Thymus (tissue), 11 donors: Measurements from ENCODE around the gene STOML2. TPM values are rescaled to one million over a fixed set of nuclear protein-coding genes. Genes with fewer than 3 reads are reported as not detected.

Experiments
- DNase-seq, 9 donors: peaks; one replicate each; pipeline ENCODE4 v3.0.0-alpha.2; 2013; ENCODE audit warnings: low spot score in 9 of 9, low read depth in 6 of 9, missing footprints in 1 of 9
- H3K27ac ChIP-seq, 2 donors: one replicate each; pipeline ENCODE4 v1.5.1; 2013; ENCODE audit warnings: control low read depth in 1 of 2, low read depth in 1 of 2, low read length in 1 of 2, mild to moderate bottlenecking in 1 of 2, moderate library complexity in 1 of 2
- H3K27me3 ChIP-seq, 2 donors: one replicate each; pipeline ENCODE4 v1.5.1; 2013; ENCODE audit warnings: low read length in 1 of 2; ENCODE audit not compliant: control insufficient read depth in 2 of 2, insufficient read depth in 1 of 2
- H3K36me3 ChIP-seq, 2 donors: one replicate each; pipeline ENCODE4 v1.5.1; 2013; ENCODE audit warnings: low read length in 1 of 2, mild to moderate bottlenecking in 1 of 2, moderate library complexity in 1 of 2; ENCODE audit not compliant: control insufficient read depth in 2 of 2, insufficient read depth in 2 of 2
- H3K4me1 ChIP-seq, 2 donors: one replicate each; pipeline ENCODE4 v1.5.1; 2013; ENCODE audit warnings: low read length in 2 of 2; ENCODE audit not compliant: control insufficient read depth in 2 of 2, insufficient read depth in 2 of 2
- H3K4me3 ChIP-seq, 2 donors: one replicate each; pipeline ENCODE4 v1.5.1; 2013; ENCODE audit warnings: low read length in 2 of 2, control low read depth in 1 of 2, mild to moderate bottlenecking in 1 of 2
- H3K9me3 ChIP-seq, 2 donors: one replicate each; pipeline ENCODE4 v1.5.1; 2013; ENCODE audit warnings: low read length in 1 of 2, mild to moderate bottlenecking in 1 of 2; ENCODE audit not compliant: control insufficient read depth in 2 of 2, insufficient read depth in 1 of 2
- WGBS: extraction: QIAGEN DNeasy Blood & Tissue Kit; methylation state at CpG from one replicate; pipeline ENCODE4 v1.1.7; 2013; 5-methylcytosine and 5-hydroxymethylcytosine counted together
- polyA plus RNA-seq: library from polyadenylated mRNA; stranded (reverse); fragments of 200-250 nt; gene quantifications from one replicate; pipeline ENCODE4 v1.2.3, GENCODE V29; 2013
- total RNA-seq: library from RNA; stranded (reverse); fragments of 120-200 nt; gene quantifications from one replicate; pipeline ENCODE4 v1.2.4, GENCODE V29; 2013
- donor health status: healthy.

Gene STOML2
- total and polyA plus RNA-seq, 2 donors, result 58.0 to 118 TPM

DNA sequence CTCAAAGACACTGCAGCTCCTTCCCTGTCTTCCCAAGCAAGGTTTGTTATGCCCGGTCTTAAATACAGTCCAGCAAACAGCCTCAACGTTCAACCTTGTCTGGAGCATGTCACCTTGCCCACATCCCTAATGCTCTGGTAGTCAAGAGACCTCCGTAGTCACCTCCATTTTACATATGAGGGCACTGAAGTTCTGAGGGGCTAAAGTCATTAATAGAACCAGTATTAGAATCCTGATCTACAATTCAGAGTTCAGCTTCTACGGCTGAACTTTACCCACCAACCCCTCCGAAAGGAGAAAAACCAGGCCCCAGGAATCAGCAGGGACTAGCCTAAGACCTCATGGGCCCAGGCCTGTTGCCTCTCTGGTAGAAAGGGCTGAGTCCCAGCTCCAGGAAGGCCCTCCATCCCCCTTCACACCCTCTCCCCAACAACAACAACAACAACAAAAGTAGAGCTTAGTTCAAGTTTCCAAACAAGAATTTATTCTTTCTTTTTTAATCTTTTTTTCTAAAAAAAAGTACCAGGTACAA is 795 bp upstream of the STOML2 start:
- H3K27ac ChIP-seq, result peak overlapping the region; percentile 72 to 82
- no peak for DNase-seq

DNA sequence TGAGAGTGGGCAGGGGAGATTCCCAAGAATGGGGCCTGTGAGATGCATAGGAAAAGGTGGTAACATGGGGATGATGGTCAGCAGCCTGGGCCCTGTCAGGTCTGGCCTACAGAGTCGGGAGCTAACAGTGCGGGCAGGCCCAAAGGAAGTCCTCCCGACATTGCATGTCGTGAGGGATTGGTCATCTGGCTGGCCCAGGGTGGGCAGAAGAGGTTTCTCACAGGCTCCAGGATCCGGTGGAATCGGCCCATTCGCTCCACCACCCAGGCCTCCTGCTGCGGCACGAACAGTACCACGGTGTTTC is 514 bp downstream of the STOML2 start:
- Histone ChIP-seq H3K27me3 (no peaks in the 10 kb centered on the region), H3K27ac (peak overlapping the region in 1 of 2 donors; percentile 77), H3K36me3 (peaks cover 40 to 48% of the 10 kb centered on the region in 2 donors), H3K9me3 (no peaks in the 10 kb centered on the region), H3K4me3 (peak overlapping the region; percentile 59 to 97), H3K4me1 (peaks cover 14 to 22% of the 10 kb centered on the region in 2 donors)
- DNase-seq, result no peak
- 12% methylated on average over 10 of the region's 10 CpGs for WGBS

More for the DNA sequence above, 795 bp upstream of the STOML2 start:
- H3K9me3 ChIP-seq, result peaks cover 0 to 1% of the 10 kb centered on the region in 2 donors
- peak overlapping the region; percentile 59 to 97 for H3K4me3 ChIP-seq
- no peaks in the 10 kb centered on the region for H3K27me3 ChIP-seq
- H3K36me3 ChIP-seq, result peaks cover 50 to 57% of the 10 kb centered on the region in 2 donors
- peaks cover 14 to 22% of the 10 kb centered on the region in 2 donors for H3K4me1 ChIP-seq
- WGBS, result 65% methylated on average over 5 of the region's 5 CpGs

DNA sequence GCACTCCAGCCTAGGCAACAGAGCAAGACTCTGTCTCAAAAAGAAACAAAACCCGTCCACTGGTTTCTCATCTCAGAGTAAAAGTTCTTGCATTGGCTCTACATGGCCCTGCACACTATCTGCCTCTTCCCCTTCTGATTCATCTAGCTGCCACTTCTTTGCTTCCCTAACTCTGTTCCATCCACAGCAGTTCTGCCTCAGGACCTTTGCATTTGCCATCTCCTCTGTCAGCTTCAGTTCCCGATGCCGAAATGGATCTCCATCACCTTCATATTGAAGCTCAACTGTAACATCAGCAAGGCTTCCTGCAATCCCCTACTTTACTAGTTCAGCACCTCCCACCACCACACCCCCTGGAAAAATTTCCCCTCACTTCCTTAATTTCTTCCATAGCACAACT is 5.4 kb downstream of the STOML2 start:
- no peak for DNase-seq
- Histone ChIP-seq H3K9me3 (no peaks in the 10 kb centered on the region), H3K4me1 (peaks cover 18 to 27% of the 10 kb centered on the region in 2 donors), H3K27me3 (no peaks in the 10 kb centered on the region), H3K36me3 (peaks cover 26 to 41% of the 10 kb centered on the region in 2 donors), H3K27ac (no peak overlapping the region), H3K4me3 (no peak overlapping the region)
- WGBS, result 97% methylated on average over 3 of the region's 3 CpGs

DNA sequence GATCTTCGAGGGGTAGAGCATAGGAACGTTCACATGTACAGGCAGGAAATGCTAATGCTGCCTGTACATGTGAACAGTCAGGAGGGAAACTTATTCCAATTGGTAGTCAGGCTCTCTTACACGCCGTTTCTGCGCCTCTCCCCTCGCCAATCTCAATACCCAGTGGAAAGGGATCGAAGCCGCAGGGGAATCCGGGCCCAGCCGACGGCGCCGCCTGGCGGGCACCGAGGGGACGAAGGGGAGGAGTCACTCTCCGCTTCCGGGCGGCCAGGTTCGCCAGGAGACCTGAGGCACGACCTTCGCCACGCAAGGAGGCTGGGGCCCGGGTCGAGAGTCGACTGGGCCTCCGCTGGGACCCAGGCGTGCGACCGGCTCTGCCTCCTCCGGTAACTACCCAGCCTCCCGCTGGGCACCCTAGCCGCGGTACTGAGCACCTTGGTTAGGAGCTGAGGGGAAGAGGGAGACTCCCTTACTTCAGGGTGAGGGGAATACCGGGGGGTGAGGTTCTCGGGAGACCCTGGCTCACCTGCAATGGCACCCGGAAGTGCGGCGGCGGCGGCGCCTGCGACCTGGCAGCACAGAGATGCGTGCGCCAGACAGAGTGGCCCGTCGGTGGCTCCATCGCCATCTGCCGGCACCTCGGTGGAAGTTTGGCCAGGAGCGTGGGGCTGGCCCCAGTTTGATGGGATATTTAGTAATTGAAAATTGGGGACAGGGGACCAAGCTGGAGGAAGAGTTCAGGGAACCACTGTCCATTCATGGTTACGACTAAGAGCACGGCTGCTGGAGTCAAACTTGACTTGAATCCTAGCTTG is 6.7 kb downstream of the STOML2 start, which contains the start of gene PIGO:
Gene PIGO (minus strand): TSS at position 557 of the 815 bp plus-strand sequence. CDS start 1,026 bp downstream, outside the sequence.
- Histone ChIP-seq H3K27me3 (no peaks in the 10 kb centered on the region), H3K4me1 (peaks cover 10 to 13% of the 10 kb centered on the region in 2 donors), H3K27ac (peak within 1 kb of the TSS; percentile 97), H3K36me3 (peaks cover 37 to 44% of the 10 kb centered on the region in 2 donors), H3K9me3 (no peaks in the 10 kb centered on the region), H3K4me3 (peak within 1 kb of the TSS; percentile 75 to 79)
- under 1% methylated on average over 53 of the region's 53 CpGs for WGBS
- peak; percentile 64 to 93 (median 84) for DNase-seq

DNA sequence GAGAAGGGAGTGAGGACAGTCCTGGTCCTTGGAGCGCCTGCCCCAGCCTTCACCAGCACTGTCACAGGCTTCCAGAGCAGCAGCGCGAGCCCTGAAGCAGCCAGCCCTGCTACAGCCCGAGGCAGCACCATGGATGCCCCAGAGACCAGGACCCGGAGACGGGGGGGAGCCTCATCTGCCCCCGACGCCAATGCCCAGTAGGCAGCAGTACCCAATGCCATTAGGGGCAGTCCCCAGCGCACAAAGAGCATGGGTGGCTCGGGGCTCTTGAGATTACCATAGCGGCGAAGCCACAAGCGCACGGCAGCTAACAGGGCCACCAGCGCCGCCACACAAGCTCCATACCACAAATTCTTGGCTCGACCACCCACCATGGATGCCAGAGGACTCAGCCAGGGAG is 11.4 kb downstream of the STOML2 start:
- Histone ChIP-seq H3K36me3 (peaks cover 63 to 68% of the 10 kb centered on the region in 2 donors), H3K4me3 (no peak overlapping the region), H3K27ac (no peak overlapping the region), H3K4me1 (peaks cover 8 to 11% of the 10 kb centered on the region in 2 donors), H3K27me3 (no peaks in the 10 kb centered on the region), H3K9me3 (no peaks in the 10 kb centered on the region)
- DNase-seq, result no peak
- 97% methylated on average over 17 of the region's 17 CpGs for WGBS

DNA sequence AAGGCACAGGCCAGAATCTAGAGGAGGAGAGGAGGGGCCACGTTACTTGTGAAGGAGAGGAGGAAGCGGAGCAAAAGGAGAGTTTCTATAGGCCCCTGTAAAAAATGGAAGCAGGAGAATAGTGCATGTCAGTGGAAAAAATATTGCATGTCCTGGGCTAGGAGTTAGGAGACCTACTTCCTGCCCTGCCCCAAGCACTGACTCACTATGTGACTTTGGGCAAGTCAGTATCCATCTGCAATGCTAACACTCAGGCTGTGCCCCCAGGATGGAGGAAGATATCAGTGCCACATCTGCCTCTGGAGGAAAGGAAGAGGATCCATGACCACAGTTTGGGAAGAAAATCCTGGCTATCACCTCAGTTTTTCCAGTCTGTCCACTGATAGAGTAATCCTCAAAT is 13.5 kb downstream of the STOML2 start:
- no peaks in the 10 kb centered on the region for H3K9me3 ChIP-seq
- H3K36me3 ChIP-seq, result peaks cover 64 to 70% of the 10 kb centered on the region in 2 donors
- no peak for DNase-seq
- H3K4me1 ChIP-seq, result no peaks in the 10 kb centered on the region
- 99% methylated on average over 2 of the region's 2 CpGs for WGBS
- no peak overlapping the region for H3K27ac ChIP-seq
- no peaks in the 10 kb centered on the region for H3K27me3 ChIP-seq
- no peak overlapping the region for H3K4me3 ChIP-seq

DNA sequence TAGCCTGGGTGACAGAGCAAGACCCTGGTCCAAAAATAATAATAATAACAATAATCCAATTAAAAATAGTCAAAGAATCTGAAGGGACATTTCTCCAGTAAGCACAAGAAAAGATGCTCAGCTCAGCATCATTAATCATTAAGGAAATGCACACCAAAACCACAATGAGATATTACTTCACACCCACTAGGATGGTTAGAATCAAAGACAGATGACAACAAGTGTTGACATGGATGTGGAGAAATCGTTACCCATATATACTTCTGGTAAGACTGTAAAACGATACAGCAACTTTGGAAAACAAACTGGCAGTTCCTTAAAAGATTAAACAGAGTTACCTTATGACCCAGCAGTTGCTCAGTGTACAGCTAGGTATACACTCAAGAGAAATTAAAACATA is 17.9 kb downstream of the STOML2 start:
- H3K27ac ChIP-seq, result no peak overlapping the region
- H3K4me3 ChIP-seq, result no peak overlapping the region
- H3K27me3 ChIP-seq, result no peaks in the 10 kb centered on the region
- H3K36me3 ChIP-seq, result peaks cover 31 to 33% of the 10 kb centered on the region in 2 donors
- no peak for DNase-seq
- H3K9me3 ChIP-seq, result no peaks in the 10 kb centered on the region
- no peaks in the 10 kb centered on the region for H3K4me1 ChIP-seq
- WGBS, result 94% methylated on average over 2 of the region's 2 CpGs

DNA sequence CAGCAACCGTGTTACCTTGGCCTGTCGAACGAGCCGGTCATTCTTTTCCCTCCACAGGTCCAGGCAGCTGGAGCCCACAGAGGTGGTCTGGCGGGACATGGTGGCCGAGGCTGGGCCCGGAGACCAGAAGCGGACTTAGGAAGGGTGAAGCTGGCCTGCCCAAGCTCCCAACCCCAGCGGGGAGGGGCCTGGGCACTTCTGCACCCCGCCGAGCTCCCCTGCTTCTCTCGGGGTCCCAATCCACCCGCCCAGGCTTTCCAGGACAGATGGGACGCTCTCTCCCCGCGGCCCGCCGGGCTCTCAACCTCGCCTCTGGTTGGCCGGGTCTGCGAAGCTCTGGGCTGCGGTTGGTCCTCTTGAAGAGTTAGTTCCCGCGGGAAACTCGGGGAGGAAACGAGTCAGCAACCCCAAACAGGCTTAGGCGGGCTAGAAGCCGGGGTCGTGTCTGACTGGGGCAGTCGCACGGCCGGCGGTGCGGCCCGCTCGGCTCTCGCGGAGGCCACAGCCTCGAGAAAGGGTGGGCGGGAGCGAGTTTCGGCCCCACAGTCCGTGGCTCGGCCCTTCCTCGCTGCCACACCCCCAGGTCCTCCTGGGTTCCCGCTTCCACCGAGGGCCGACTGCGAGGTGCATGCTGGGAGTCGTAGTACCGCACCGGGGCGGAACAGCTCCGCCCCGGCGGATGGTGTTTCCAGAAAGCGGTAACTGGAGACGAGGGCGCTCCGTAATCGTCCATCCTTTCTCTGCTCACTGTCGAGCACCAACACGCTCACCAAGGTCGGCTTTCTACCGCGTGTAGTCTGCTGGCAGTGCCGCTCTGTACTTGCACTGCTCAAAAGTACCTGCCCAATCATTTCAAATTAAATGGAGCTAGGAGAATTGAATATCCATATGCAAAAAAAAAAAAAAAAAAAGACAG is 23.2 kb downstream of the STOML2 start, which contains the start of gene FANCG:
Gene FANCG (minus strand): TSS at position 517 of the 916 bp plus-strand sequence. CDS start 418 bp downstream, at position 99.
- no peaks in the 10 kb centered on the region for H3K27me3 ChIP-seq
- peaks cover 18 to 26% of the 10 kb centered on the region in 2 donors for H3K36me3 ChIP-seq
- peaks cover 14 to 18% of the 10 kb centered on the region in 2 donors for H3K4me1 ChIP-seq
- peak within 1 kb of the TSS; percentile 70 to 86 for H3K4me3 ChIP-seq
- DNase-seq, result peak; percentile 75 to 92 (median 80)
- H3K9me3 ChIP-seq, result no peaks in the 10 kb centered on the region
- WGBS, result under 1% methylated on average over 67 of the region's 67 CpGs
- peak within 1 kb of the TSS; percentile 89 to 91 for H3K27ac ChIP-seq
